Small intestine (tissue), 4 donors: Measurements from ENCODE around the gene SCN3B. TPM values are rescaled to one million over a fixed set of nuclear protein-coding genes. Genes with fewer than 3 reads are reported as not detected.

Source experiments
- polyA plus RNA-seq, 4 donors: library from polyadenylated mRNA; stranded (reverse) in 3 of 4; unstranded in 1 of 4; fragments of 200-250 nt in 3 of 4; fragments of 120-200 nt in 1 of 4; gene quantifications; one replicate each; pipeline versions ENCODE4 v1.2.1 to v1.2.3, GENCODE V29; 2013
- donor health status: healthy with polysubstance abuse.
- donor health status: Bipolar disorder and iron deficiency.
- donor health status: healthy.

The SCN3B gene
- polyA plus RNA-seq, 4 donors = under 0.01 to 2.6 (median 0.93) TPM

Other genes starting within 250 kb of the SCN3B start
- 10 to 100 TPM; 37.8 to 75.6 (median 57.7) TPM for gene GRAMD1B, start 224.4 kb downstream of the SCN3B start, polyA plus RNA-seq
- 10 to 100 TPM in 1 of 4 donors, 1 to 10 TPM in 3; 3.6 to 14.8 (median 5.6) TPM for gene ZNF202, start 87.0 kb upstream of the SCN3B start, polyA plus RNA-seq
- not detected for gene OR6X1, start 99.9 kb upstream of the SCN3B start, polyA plus RNA-seq
- not detected for gene OR6M1, start 151.7 kb upstream of the SCN3B start, polyA plus RNA-seq
- not detected for gene TMEM225, start 231.0 kb upstream of the SCN3B start, polyA plus RNA-seq
- not detected for gene OR8D4, start 247.5 kb upstream of the SCN3B start, polyA plus RNA-seq